Middle frontal gyrus (tissue), 1 donor: Measurements from ENCODE around the gene VEGFD.

ENCODE experiments used
- DNase-seq: peaks from one replicate; pipeline ENCODE4 v3.0.0-alpha.2; 2015; ENCODE audit warnings: low spot score; ENCODE audit errors: extremely low spot score

The VEGFD gene

GRCh38 chrX:15359701-15360100 is 24.5 kb downstream of the VEGFD start:
- no peak for DNase-seq

- no peak for DNase-seq
Observed at GRCh38 chrX:15358533-15358932, 25.7 kb downstream of the VEGFD start.

GRCh38 chrX:15356444-15356843 is 27.8 kb downstream of the VEGFD start:
- no peak for DNase-seq

- no peak for DNase-seq
Observed at GRCh38 chrX:15350329-15350996, 33.8 kb downstream of the VEGFD start.

- peak; percentile 29 for DNase-seq
Observed at GRCh38 chrX:15349046-15349445, 35.2 kb downstream of the VEGFD start.

- no peak for DNase-seq
Observed at GRCh38 chrX:15345976-15346375, 38.2 kb downstream of the VEGFD start.

- DNase-seq, result no peak
Observed at GRCh38 chrX:15344106-15344505, 40.1 kb downstream of the VEGFD start.

GRCh38 chrX:15343075-15343476 is 41.1 kb downstream of the VEGFD start:
- no peak for DNase-seq

- DNase-seq, result no peak
Observed at GRCh38 chrX:15340867-15341266, 43.3 kb downstream of the VEGFD start.

- DNase-seq, result no peak
Observed at GRCh38 chrX:15336023-15336413, 48.2 kb downstream of the VEGFD start.

- peak; percentile 87 for DNase-seq
Observed at GRCh38 chrX:15335135-15336022, 48.8 kb downstream of the VEGFD start, which contains the start of gene PIGA. PIGA (minus strand) TSS chrX:15335523; CDS start chrX:15331930, 3,593 bp downstream.

- DNase-seq, result no peak
Observed at GRCh38 chrX:15334561-15334960, 49.7 kb downstream of the VEGFD start.

GRCh38 chrX:15328821-15329220 is 55.4 kb downstream of the VEGFD start:
- DNase-seq, result no peak

- DNase-seq, result no peak
Observed at GRCh38 chrX:15328131-15328530, 56.1 kb downstream of the VEGFD start.

- DNase-seq, result no peak
Observed at GRCh38 chrX:15322472-15322871, 61.7 kb downstream of the VEGFD start.

GRCh38 chrX:15322072-15322471 is 62.1 kb downstream of the VEGFD start:
- no peak for DNase-seq

GRCh38 chrX:15321447-15321846 is 62.8 kb downstream of the VEGFD start:
- DNase-seq, result no peak

- no peak for DNase-seq
Observed at GRCh38 chrX:15320297-15320696, 63.9 kb downstream of the VEGFD start.

GRCh38 chrX:15319075-15319474 is 65.1 kb downstream of the VEGFD start:
- DNase-seq, result peak; percentile 11

GRCh38 chrX:15315509-15315908 is 68.7 kb downstream of the VEGFD start, which contains the start of gene ASB11:
ASB11 (minus strand) TSS chrX:15315640; CDS start chrX:15315605, 35 bp downstream.
- DNase-seq, result no peak

- DNase-seq, result no peak
Observed at GRCh38 chrX:15314472-15314871, 69.7 kb downstream of the VEGFD start.

GRCh38 chrX:15311119-15311518 is 73.1 kb downstream of the VEGFD start:
- no peak for DNase-seq
